ENCODE data around the gene NCAM2. TPM values are rescaled to one million over a fixed set of nuclear protein-coding genes. Genes with fewer than 3 reads are reported as not detected.

Gene NCAM2
- total RNA-seq, 1 donor from 2014 or later, result 4.3 TPM

DNA sequence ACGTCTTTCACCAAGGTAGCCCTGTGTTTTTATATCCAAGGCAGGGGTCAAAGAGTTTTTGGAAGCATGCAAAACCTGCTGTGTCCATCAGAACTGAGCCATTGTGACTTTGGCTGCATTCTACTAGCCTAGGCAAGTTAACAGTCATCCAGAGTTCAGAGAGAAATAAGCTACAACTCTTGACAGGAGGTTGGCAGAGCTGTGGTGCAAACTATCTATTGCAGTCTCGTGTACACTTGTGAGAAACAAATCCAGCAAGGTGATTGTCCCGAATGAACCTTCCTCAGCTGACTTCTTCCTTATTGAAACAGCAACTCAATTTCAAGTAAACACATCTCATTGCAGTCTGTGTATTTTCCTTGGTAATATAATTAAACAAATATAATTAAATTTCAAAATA is 124.5 kb downstream of the NCAM2 start:
- TF ChIP-seq CTCF (IDR thresholded peaks at IDR 0.05; ENCODE audit: partially characterized antibody, unreplicated experiment), result no peak
- no peak for DNase-seq
- Mint-ChIP-seq H3K9me3 (ENCODE audit: unreplicated experiment) (no peaks in the 10 kb centered on the region), H3K27ac (ENCODE audit: unreplicated experiment) (no peak overlapping the region), H3K27me3 (ENCODE audit: unreplicated experiment) (no peaks in the 10 kb centered on the region), H3K4me3 (ENCODE audit: unreplicated experiment) (no peak overlapping the region), H3K4me1 (ENCODE audit: low read depth, unreplicated experiment) (no peaks in the 10 kb centered on the region), H3K36me3 (ENCODE audit: unreplicated experiment) (no peaks in the 10 kb centered on the region)

DNA sequence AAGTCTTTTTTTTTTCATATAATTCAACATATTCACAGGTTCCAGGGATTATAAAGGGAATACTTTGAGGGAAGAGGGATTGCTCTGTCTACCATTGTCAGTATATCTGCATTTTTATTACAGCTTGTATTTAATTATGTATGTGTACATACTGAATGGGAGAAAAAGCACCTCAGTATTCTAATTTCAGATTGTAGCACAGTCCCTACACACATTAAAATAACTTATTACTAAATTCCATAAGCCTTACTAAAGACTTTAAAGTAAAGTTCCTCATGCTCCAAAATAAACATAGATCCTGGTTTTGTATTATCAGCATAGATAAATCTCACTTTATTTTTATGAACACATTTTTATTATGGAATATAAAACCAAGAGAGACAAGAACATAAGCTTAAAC is 134.2 kb downstream of the NCAM2 start:
- no peak overlapping the region for H3K4me3 Mint-ChIP-seq (ENCODE audit: unreplicated experiment)
- no peaks in the 10 kb centered on the region for H3K4me1 Mint-ChIP-seq (ENCODE audit: low read depth, unreplicated experiment)
- TF ChIP-seq CTCF (IDR thresholded peaks at IDR 0.05; ENCODE audit: partially characterized antibody, unreplicated experiment), result no peak
- no peaks in the 10 kb centered on the region for H3K9me3 Mint-ChIP-seq (ENCODE audit: unreplicated experiment)
- no peaks in the 10 kb centered on the region for H3K27me3 Mint-ChIP-seq (ENCODE audit: unreplicated experiment)
- H3K36me3 Mint-ChIP-seq (ENCODE audit: unreplicated experiment), result peaks cover 4% of the 10 kb centered on the region
- no peak for DNase-seq
- H3K27ac Mint-ChIP-seq (ENCODE audit: unreplicated experiment), result no peak overlapping the region

GRCh38 chr21:21137986-21138385 is 139.8 kb downstream of the NCAM2 start:
- H3K9me3 Mint-ChIP-seq (ENCODE audit: unreplicated experiment), result no peaks in the 10 kb centered on the region
- DNase-seq, result no peak
- H3K36me3 Mint-ChIP-seq (ENCODE audit: unreplicated experiment), result no peaks in the 10 kb centered on the region
- H3K27ac Mint-ChIP-seq (ENCODE audit: unreplicated experiment), result no peak overlapping the region
- no peak for TF ChIP-seq CTCF (IDR thresholded peaks at IDR 0.05; ENCODE audit: partially characterized antibody, unreplicated experiment)
- no peak overlapping the region for H3K4me3 Mint-ChIP-seq (ENCODE audit: unreplicated experiment)
- H3K27me3 Mint-ChIP-seq (ENCODE audit: unreplicated experiment), result no peaks in the 10 kb centered on the region
- no peaks in the 10 kb centered on the region for H3K4me1 Mint-ChIP-seq (ENCODE audit: low read depth, unreplicated experiment)

- H3K27me3 Mint-ChIP-seq (ENCODE audit: unreplicated experiment), result no peaks in the 10 kb centered on the region
- no peaks in the 10 kb centered on the region for H3K36me3 Mint-ChIP-seq (ENCODE audit: unreplicated experiment)
- H3K9me3 Mint-ChIP-seq (ENCODE audit: unreplicated experiment), result no peaks in the 10 kb centered on the region
- no peak for DNase-seq
- H3K4me3 Mint-ChIP-seq (ENCODE audit: unreplicated experiment), result no peak overlapping the region
- no peak overlapping the region for H3K27ac Mint-ChIP-seq (ENCODE audit: unreplicated experiment)
- TF ChIP-seq CTCF (IDR thresholded peaks at IDR 0.05; ENCODE audit: partially characterized antibody, unreplicated experiment), result no peak
- H3K4me1 Mint-ChIP-seq (ENCODE audit: low read depth, unreplicated experiment), result no peaks in the 10 kb centered on the region
Observed at GRCh38 chr21:21146587-21147373, 148.6 kb downstream of the NCAM2 start.

DNA sequence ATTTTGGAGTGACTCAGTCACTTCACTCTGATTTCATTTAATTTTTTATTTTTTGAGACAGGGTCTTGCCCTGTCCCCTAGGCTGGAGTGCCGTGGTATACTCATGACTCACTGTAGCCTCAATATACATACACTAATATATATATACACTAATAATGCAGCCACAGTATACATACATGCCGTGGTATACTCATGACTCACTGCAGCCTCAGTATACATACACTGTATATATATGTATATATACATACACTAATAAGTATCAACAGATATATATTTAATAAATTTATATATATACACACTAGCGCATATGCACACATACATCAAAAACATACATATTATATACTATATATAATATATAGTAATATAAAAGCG is 149.2 kb downstream of the NCAM2 start:
- Mint-ChIP-seq H3K4me3 (ENCODE audit: unreplicated experiment) (no peak overlapping the region), H3K4me1 (ENCODE audit: low read depth, unreplicated experiment) (no peaks in the 10 kb centered on the region), H3K36me3 (ENCODE audit: unreplicated experiment) (no peaks in the 10 kb centered on the region), H3K27ac (ENCODE audit: unreplicated experiment) (no peak overlapping the region), H3K9me3 (ENCODE audit: unreplicated experiment) (no peaks in the 10 kb centered on the region), H3K27me3 (ENCODE audit: unreplicated experiment) (no peaks in the 10 kb centered on the region)
- DNase-seq, result no peak
- TF ChIP-seq CTCF (IDR thresholded peaks at IDR 0.05; ENCODE audit: partially characterized antibody, unreplicated experiment), result no peak

Data from glutamatergic neuron (in vitro differentiated cells).